ENCODE data around the gene MYB.

MYB gene

GRCh38 chr6:135189344-135189743, 8.2 kb downstream of the MYB start:
- no peak for DNase-seq

- no peak for DNase-seq
These were observed 10.6 kb downstream of the MYB start for GRCh38 chr6:135191508-135192255.

GRCh38 chr6:135192256-135193174, 11.4 kb downstream of the MYB start:
- no peak for DNase-seq

GRCh38 chr6:135193221-135193620, 12.1 kb downstream of the MYB start:
- DNase-seq = no peak

- DNase-seq = no peak
These were observed 13.9 kb downstream of the MYB start for GRCh38 chr6:135195041-135195440.

GRCh38 chr6:135195522-135195921, 14.4 kb downstream of the MYB start:
- DNase-seq = no peak

GRCh38 chr6:135196739-135197510, 15.8 kb downstream of the MYB start:
- DNase-seq = no peak

- no peak for DNase-seq
These were observed 21.7 kb downstream of the MYB start for GRCh38 chr6:135202836-135203235.

GRCh38 chr6:135204951-135205350, 23.8 kb downstream of the MYB start:
- DNase-seq = no peak

- DNase-seq = no peak
These were observed 28.7 kb downstream of the MYB start for GRCh38 chr6:135209803-135210202.

GRCh38 chr6:135210632-135211305, 29.7 kb downstream of the MYB start:
- DNase-seq = no peak

- no peak for DNase-seq
These were observed 30.2 kb downstream of the MYB start for GRCh38 chr6:135211306-135211702.

GRCh38 chr6:135212020-135212806, 31.1 kb downstream of the MYB start:
- no peak for DNase-seq

GRCh38 chr6:135212935-135213334, 31.8 kb downstream of the MYB start:
- DNase-seq = no peak

- DNase-seq = no peak
These were observed 32.5 kb downstream of the MYB start for GRCh38 chr6:135213616-135214015.

- no peak for DNase-seq
These were observed 34.1 kb downstream of the MYB start for GRCh38 chr6:135215160-135215559.

GRCh38 chr6:135215563-135215962, 34.5 kb downstream of the MYB start:
- no peak for DNase-seq

GRCh38 chr6:135217663-135218062, 36.6 kb downstream of the MYB start:
- DNase-seq = no peak

- DNase-seq = no peak
These were observed 38.2 kb downstream of the MYB start for GRCh38 chr6:135219346-135219745.

- DNase-seq = no peak
These were observed 39.9 kb downstream of the MYB start for GRCh38 chr6:135221042-135221441.

- DNase-seq = no peak
These were observed 40.4 kb downstream of the MYB start for GRCh38 chr6:135221505-135221904.

GRCh38 chr6:135222623-135223022, 41.5 kb downstream of the MYB start:
- no peak for DNase-seq
